ENCODE measurements around the gene FYCO1. TPM values are rescaled to one million over a fixed set of nuclear protein-coding genes. Genes with fewer than 3 reads are reported as not detected.
A peak's percentile ranks its signal among the peaks of the same experiment; 100 is the strongest.

Gene FYCO1
- total RNA-seq, 3 donors from 2014 or later (not counting 1 experiment from before 2014, with no cell fraction given): 23.0 to 28.4 (median 27.5) TPM

DNA sequence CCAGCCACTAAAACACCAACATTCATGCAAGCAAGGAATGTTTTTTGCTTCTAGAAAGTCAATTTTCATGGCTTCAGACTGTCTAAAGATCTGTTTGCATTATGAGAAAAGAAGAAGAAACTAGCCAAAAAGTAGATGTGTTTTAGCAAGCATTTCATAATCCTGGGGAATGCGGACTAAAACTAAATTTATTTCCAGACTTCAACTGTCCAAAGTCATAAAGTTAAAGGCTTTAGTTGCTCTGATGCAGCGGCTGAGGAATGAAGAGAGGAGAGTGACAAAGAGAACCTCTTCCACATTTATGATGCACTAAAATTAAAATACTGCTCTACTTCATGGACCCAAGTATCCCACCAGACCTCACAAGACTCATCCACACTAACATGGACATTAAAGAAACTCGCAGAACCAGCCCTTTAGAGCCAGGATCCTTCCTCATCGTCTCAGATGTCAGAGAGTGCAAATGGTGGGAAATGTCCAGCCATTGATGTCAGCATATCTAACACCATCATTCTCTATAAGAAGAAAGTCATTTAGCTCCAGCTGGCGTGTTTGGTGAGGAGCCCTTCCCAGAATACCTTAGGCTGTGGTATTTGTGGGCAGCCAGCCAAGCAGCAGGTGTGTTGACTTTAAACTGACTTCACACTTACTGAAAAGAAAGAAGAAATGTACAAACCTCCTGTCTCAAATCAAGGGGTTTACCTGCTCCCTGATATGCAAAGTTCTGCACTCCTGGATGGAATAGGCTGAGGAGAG is 17.4 kb downstream of the FYCO1 start:
- no peaks in the 10 kb centered on the region for H3K27me3 ChIP-seq (ENCODE audit: control insufficient read depth, insufficient read depth, low read length)
- TF ChIP-seq, protein P1, sequence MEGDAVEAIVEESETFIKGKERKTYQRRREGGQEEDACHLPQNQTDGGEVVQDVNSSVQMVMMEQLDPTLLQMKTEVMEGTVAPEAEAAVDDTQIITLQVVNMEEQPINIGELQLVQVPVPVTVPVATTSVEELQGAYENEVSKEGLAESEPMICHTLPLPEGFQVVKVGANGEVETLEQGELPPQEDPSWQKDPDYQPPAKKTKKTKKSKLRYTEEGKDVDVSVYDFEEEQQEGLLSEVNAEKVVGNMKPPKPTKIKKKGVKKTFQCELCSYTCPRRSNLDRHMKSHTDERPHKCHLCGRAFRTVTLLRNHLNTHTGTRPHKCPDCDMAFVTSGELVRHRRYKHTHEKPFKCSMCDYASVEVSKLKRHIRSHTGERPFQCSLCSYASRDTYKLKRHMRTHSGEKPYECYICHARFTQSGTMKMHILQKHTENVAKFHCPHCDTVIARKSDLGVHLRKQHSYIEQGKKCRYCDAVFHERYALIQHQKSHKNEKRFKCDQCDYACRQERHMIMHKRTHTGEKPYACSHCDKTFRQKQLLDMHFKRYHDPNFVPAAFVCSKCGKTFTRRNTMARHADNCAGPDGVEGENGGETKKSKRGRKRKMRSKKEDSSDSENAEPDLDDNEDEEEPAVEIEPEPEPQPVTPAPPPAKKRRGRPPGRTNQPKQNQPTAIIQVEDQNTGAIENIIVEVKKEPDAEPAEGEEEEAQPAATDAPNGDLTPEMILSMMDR (IDR thresholded peaks at IDR 0.05): no peak
- H3K4me1 ChIP-seq (ENCODE audit: control insufficient read depth, insufficient read depth, low read length): peaks cover 66% of the 10 kb centered on the region
- Mint-ChIP-seq H3K27me3 (ENCODE audit: low read depth in 2 of 2) (no peaks in the 10 kb centered on the region), H3K9me3 (no peaks in the 10 kb centered on the region), H3K4me1 (peaks cover 35 to 42% of the 10 kb centered on the region in 2 donors), H3K36me3 (peaks cover 28% of the 10 kb centered on the region), H3K4me3 (peak overlapping the region; percentile 42), H3K27ac (peak overlapping the region; percentile 35 to 43)
- H3K9me3 ChIP-seq (ENCODE audit: control insufficient read depth, insufficient read depth, low read length): no peaks in the 10 kb centered on the region
- DNase-seq (peak in 1 of 2 donors; percentile 70), ATAC-seq (no peak)
- no peak overlapping the region for H3K27ac ChIP-seq (ENCODE audit: low read length)
- WGBS (ENCODE audit: insufficient coverage): 71% methylated on average over 2 of the region's 5 CpGs
- H3K4me3 ChIP-seq (ENCODE audit: low read length): no peak overlapping the region
- peaks cover 47% of the 10 kb centered on the region for H3K36me3 ChIP-seq (ENCODE audit: control insufficient read depth, insufficient read depth, low read length)
- intact Hi-C loops (cut with micrococcal nuclease): no loop called here

DNA sequence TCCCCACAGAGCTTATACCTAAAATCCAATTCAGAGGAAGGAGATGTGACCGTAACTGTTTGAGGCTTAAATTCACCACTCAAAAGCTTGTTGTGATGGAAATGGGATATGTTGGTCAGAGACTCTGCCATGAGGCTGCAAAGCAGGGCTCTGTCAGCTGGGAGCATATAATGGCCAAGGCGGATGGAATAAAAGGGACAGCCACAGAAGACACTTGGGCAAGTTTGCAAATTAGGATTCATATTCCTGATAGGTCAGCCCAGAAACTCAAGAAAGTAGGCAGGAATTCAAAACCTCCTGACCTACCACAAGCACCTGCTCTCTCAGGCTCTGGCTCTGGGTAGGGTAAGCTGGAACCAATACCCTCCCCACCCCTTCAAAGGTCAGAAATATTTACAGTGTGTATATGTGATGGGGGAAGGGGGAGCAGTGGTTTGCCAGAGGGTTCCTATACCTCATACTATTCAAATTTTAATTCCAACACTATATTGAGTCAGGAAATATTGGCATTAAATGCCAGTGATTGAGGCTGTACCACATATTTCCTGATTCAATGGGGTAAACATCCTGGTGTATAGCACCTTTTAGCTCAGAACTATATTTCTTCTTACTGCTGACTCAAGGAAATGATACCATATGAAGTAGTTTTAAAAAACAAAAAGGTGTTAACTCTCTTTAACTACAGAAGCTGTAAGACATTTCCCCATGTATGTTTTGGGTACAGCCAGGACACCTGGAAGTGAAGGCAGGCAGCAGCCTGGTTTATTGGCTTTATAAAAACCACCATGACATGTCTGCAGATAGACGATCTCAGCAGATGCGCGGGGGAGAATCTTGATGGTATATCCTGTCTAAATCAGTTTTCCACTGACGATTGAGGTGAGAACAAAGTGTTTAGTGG is 19.2 kb downstream of the FYCO1 start:
- intact Hi-C loops (cut with micrococcal nuclease): loop anchor here (2.0 kb wide), 1 partner anchor 16 kb away; no protein-coding TSS in a partner anchor
- Mint-ChIP-seq H3K36me3 (peaks cover 32% of the 10 kb centered on the region), H3K4me1 (peaks cover 39 to 47% of the 10 kb centered on the region in 2 donors), H3K27me3 (ENCODE audit: low read depth in 2 of 2) (no peaks in the 10 kb centered on the region), H3K27ac (peak overlapping the region; percentile 53 to 88), H3K4me3 (peak overlapping the region; percentile 38), H3K9me3 (no peaks in the 10 kb centered on the region)
- Histone ChIP-seq H3K27ac (ENCODE audit: low read length) (peak overlapping the region; percentile 53), H3K36me3 (ENCODE audit: control insufficient read depth, insufficient read depth, low read length) (peaks cover 37% of the 10 kb centered on the region), H3K4me1 (ENCODE audit: control insufficient read depth, insufficient read depth, low read length) (peaks cover 78% of the 10 kb centered on the region), H3K9me3 (ENCODE audit: control insufficient read depth, insufficient read depth, low read length) (no peaks in the 10 kb centered on the region), H3K27me3 (ENCODE audit: control insufficient read depth, insufficient read depth, low read length) (no peaks in the 10 kb centered on the region), H3K4me3 (ENCODE audit: low read length) (no peak overlapping the region)
- TF ChIP-seq, protein P1 (IDR thresholded peaks at IDR 0.05): no peak
- 46% methylated on average over 6 of the region's 6 CpGs for WGBS (ENCODE audit: insufficient coverage)
- ATAC-seq (peak; percentile 68 to 80 (median 77)), DNase-seq (peak in 1 of 2 donors; percentile 73)

DNA sequence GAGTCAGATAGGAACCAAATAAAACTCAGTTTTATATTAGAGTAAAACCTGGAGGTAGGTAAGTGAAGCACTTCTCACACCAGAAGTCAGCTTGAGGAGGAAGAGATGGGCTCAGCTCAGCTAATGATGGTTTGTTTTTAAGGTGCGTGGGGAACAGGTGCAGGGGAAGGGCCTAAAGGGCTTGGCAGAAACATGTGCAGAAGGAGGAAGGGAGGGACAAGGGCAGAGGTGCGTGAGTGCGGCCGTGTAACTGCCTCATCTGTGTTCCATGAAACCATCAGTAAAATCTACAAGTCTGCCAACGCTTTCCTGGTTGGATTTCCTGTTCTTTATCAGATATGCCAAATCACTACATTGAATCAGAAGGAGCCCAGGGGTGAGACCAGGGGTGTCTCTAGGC is 19.9 kb downstream of the FYCO1 start:
- peak overlapping the region; percentile 53 to 88 for H3K27ac Mint-ChIP-seq
- H3K27ac ChIP-seq (ENCODE audit: low read length): peak overlapping the region; percentile 26
- peaks cover 34% of the 10 kb centered on the region for H3K36me3 Mint-ChIP-seq
- H3K27me3 ChIP-seq (ENCODE audit: control insufficient read depth, insufficient read depth, low read length): no peaks in the 10 kb centered on the region
- peak in 1 of 2 donors; percentile 45 for DNase-seq
- no peak for ATAC-seq
- H3K4me1 Mint-ChIP-seq: peaks cover 40 to 48% of the 10 kb centered on the region in 2 donors
- TF ChIP-seq, protein P1 (IDR thresholded peaks at IDR 0.05): no peak
- H3K9me3 ChIP-seq (ENCODE audit: control insufficient read depth, insufficient read depth, low read length): no peaks in the 10 kb centered on the region
- intact Hi-C loops (cut with micrococcal nuclease): loop anchor here (2.0 kb wide), 1 partner anchor 17 kb away; no protein-coding TSS in a partner anchor
- H3K27me3 Mint-ChIP-seq (ENCODE audit: low read depth in 2 of 2): no peaks in the 10 kb centered on the region
- H3K4me1 ChIP-seq (ENCODE audit: control insufficient read depth, insufficient read depth, low read length): peaks cover 75% of the 10 kb centered on the region
- no peaks in the 10 kb centered on the region for H3K9me3 Mint-ChIP-seq
- no peak overlapping the region for H3K4me3 ChIP-seq (ENCODE audit: low read length)
- H3K4me3 Mint-ChIP-seq: peak overlapping the region; percentile 26
- 57% methylated on average over 5 of the region's 5 CpGs for WGBS (ENCODE audit: insufficient coverage)
- peaks cover 32% of the 10 kb centered on the region for H3K36me3 ChIP-seq (ENCODE audit: control insufficient read depth, insufficient read depth, low read length)

Data from natural killer cell (primary cell).